Measurements from ENCODE around the gene BPIFB6. TPM values are rescaled to one million over a fixed set of nuclear protein-coding genes. Genes with fewer than 3 reads are reported as not detected.

The BPIFB6 gene
- total and polyA plus RNA-seq, 7 experiments from 2014 or later: not detected

GRCh38 chr20:33024609-33025317 lies 6.7 kb upstream of the BPIFB6 start:
- DNase-seq: no peak
- Mint-ChIP-seq H3K36me3 (no peaks in the 10 kb centered on the region), H3K9me3 (no peaks in the 10 kb centered on the region), H3K4me1 (peaks cover 0 to 8% (median 0%) of the 10 kb centered on the region in 7 donors), H3K27ac (no peak overlapping the region), H3K4me3 (no peak overlapping the region), H3K27me3 (no peaks in the 10 kb centered on the region)
- Histone ChIP-seq H3K4me1 (ENCODE audit: control insufficient read depth in 2 of 2, insufficient read depth in 2 of 2, low read length in 2 of 2) (no peaks in the 10 kb centered on the region), H3K4me3 (ENCODE audit: low read length) (no peak overlapping the region), H3K36me3 (ENCODE audit: control insufficient read depth in 2 of 3, insufficient read depth in 3 of 3, low read length in 3 of 3) (no peaks in the 10 kb centered on the region), H3K27ac (ENCODE audit: low read depth, low read length) (no peak overlapping the region), H3K9me3 (ENCODE audit: control insufficient read depth in 2 of 3, low read length in 3 of 3) (no peaks in the 10 kb centered on the region), H3K27me3 (ENCODE audit: control insufficient read depth in 2 of 2, insufficient read depth in 2 of 2, low read length in 2 of 2) (no peaks in the 10 kb centered on the region)
- intact Hi-C loops (cut with micrococcal nuclease): no loop called here
- POLR2A ChIA-PET: no interaction called here
- ATAC-seq: no peak
- CTCF ChIA-PET: no interaction called here

- H3K4me1 Mint-ChIP-seq: peaks cover 0 to 8% (median 0%) of the 10 kb centered on the region in 7 donors
- H3K36me3 ChIP-seq (ENCODE audit: control insufficient read depth in 2 of 3, insufficient read depth in 3 of 3, low read length in 3 of 3): no peaks in the 10 kb centered on the region
- DNase-seq (no peak), ATAC-seq (no peak)
- ChIA-PET POLR2A (no interaction called here), CTCF (no interaction called here)
- H3K27ac Mint-ChIP-seq: no peak overlapping the region
- no peaks in the 10 kb centered on the region for H3K9me3 Mint-ChIP-seq
- H3K27me3 Mint-ChIP-seq: no peaks in the 10 kb centered on the region
- H3K27ac ChIP-seq (ENCODE audit: low read depth, low read length): no peak overlapping the region
- H3K4me3 Mint-ChIP-seq: no peak overlapping the region
- H3K27me3 ChIP-seq (ENCODE audit: control insufficient read depth in 2 of 2, insufficient read depth in 2 of 2, low read length in 2 of 2): no peaks in the 10 kb centered on the region
- intact Hi-C loops (cut with micrococcal nuclease): no loop called here
- H3K4me1 ChIP-seq (ENCODE audit: control insufficient read depth in 2 of 2, insufficient read depth in 2 of 2, low read length in 2 of 2): no peaks in the 10 kb centered on the region
- no peaks in the 10 kb centered on the region for H3K36me3 Mint-ChIP-seq
- H3K9me3 ChIP-seq (ENCODE audit: control insufficient read depth in 2 of 3, low read length in 3 of 3): no peaks in the 10 kb centered on the region
- H3K4me3 ChIP-seq (ENCODE audit: low read length): no peak overlapping the region
Measured at GRCh38 chr20:33025318-33025876, 6.1 kb upstream of the BPIFB6 start.

GRCh38 chr20:33026072-33026778 lies 5.2 kb upstream of the BPIFB6 start:
- DNase-seq (no peak), ATAC-seq (no peak)
- Histone ChIP-seq H3K9me3 (ENCODE audit: control insufficient read depth in 2 of 3, low read length in 3 of 3) (no peaks in the 10 kb centered on the region), H3K27ac (ENCODE audit: low read depth, low read length) (no peak overlapping the region), H3K27me3 (ENCODE audit: control insufficient read depth in 2 of 2, insufficient read depth in 2 of 2, low read length in 2 of 2) (no peaks in the 10 kb centered on the region), H3K4me1 (ENCODE audit: control insufficient read depth in 2 of 2, insufficient read depth in 2 of 2, low read length in 2 of 2) (no peaks in the 10 kb centered on the region), H3K36me3 (ENCODE audit: control insufficient read depth in 2 of 3, insufficient read depth in 3 of 3, low read length in 3 of 3) (no peaks in the 10 kb centered on the region), H3K4me3 (ENCODE audit: low read length) (no peak overlapping the region)
- intact Hi-C loops (cut with micrococcal nuclease): no loop called here
- H3K27ac Mint-ChIP-seq: no peak overlapping the region
- H3K4me3 Mint-ChIP-seq: no peak overlapping the region
- POLR2A ChIA-PET: no interaction called here
- no peaks in the 10 kb centered on the region for H3K9me3 Mint-ChIP-seq
- H3K4me1 Mint-ChIP-seq: peaks cover 0 to 8% (median 0%) of the 10 kb centered on the region in 7 donors
- H3K36me3 Mint-ChIP-seq: no peaks in the 10 kb centered on the region
- CTCF ChIA-PET: no interaction called here
- no peaks in the 10 kb centered on the region for H3K27me3 Mint-ChIP-seq

- Histone ChIP-seq H3K4me1 (ENCODE audit: control insufficient read depth in 2 of 2, insufficient read depth in 2 of 2, low read length in 2 of 2) (no peaks in the 10 kb centered on the region), H3K27me3 (ENCODE audit: control insufficient read depth in 2 of 2, insufficient read depth in 2 of 2, low read length in 2 of 2) (no peaks in the 10 kb centered on the region), H3K4me3 (ENCODE audit: low read length) (no peak overlapping the region), H3K9me3 (ENCODE audit: control insufficient read depth in 2 of 3, low read length in 3 of 3) (no peaks in the 10 kb centered on the region), H3K36me3 (ENCODE audit: control insufficient read depth in 2 of 3, insufficient read depth in 3 of 3, low read length in 3 of 3) (no peaks in the 10 kb centered on the region), H3K27ac (ENCODE audit: low read depth, low read length) (no peak overlapping the region)
- no peak for ATAC-seq
- peaks cover 0 to 3% (median 0%) of the 10 kb centered on the region in 7 donors for H3K4me1 Mint-ChIP-seq
- ChIA-PET POLR2A (no interaction called here), CTCF (no interaction called here)
- no peaks in the 10 kb centered on the region for H3K9me3 Mint-ChIP-seq
- no peaks in the 10 kb centered on the region for H3K27me3 Mint-ChIP-seq
- no peaks in the 10 kb centered on the region for H3K36me3 Mint-ChIP-seq
- intact Hi-C loops (cut with micrococcal nuclease): no loop called here
- H3K27ac Mint-ChIP-seq: no peak overlapping the region
- DNase-seq: no peak
- H3K4me3 Mint-ChIP-seq: no peak overlapping the region
Measured at GRCh38 chr20:33026779-33027759, 4.4 kb upstream of the BPIFB6 start.

GRCh38 chr20:33027769-33028751 lies 3.4 kb upstream of the BPIFB6 start:
- Mint-ChIP-seq H3K4me1 (peaks cover 0 to 5% (median 0%) of the 10 kb centered on the region in 7 donors), H3K9me3 (peaks cover 0 to 9% (median 1%) of the 10 kb centered on the region in 11 donors), H3K27ac (peak overlapping the region in 1 of 9 donors; percentile 22), H3K36me3 (peaks cover 0 to 7% (median 1%) of the 10 kb centered on the region in 5 donors), H3K4me3 (no peak overlapping the region), H3K27me3 (no peaks in the 10 kb centered on the region)
- ChIA-PET POLR2A (no interaction called here), CTCF (no interaction called here)
- Histone ChIP-seq H3K27me3 (ENCODE audit: control insufficient read depth in 2 of 2, insufficient read depth in 2 of 2, low read length in 2 of 2) (no peaks in the 10 kb centered on the region), H3K4me1 (ENCODE audit: control insufficient read depth in 2 of 2, insufficient read depth in 2 of 2, low read length in 2 of 2) (no peaks in the 10 kb centered on the region), H3K9me3 (ENCODE audit: control insufficient read depth in 2 of 3, low read length in 3 of 3) (peaks cover 0 to 4% (median 0%) of the 10 kb centered on the region in 3 experiments), H3K36me3 (ENCODE audit: control insufficient read depth in 2 of 3, insufficient read depth in 3 of 3, low read length in 3 of 3) (no peaks in the 10 kb centered on the region), H3K4me3 (ENCODE audit: low read length) (no peak overlapping the region), H3K27ac (ENCODE audit: low read depth, low read length) (no peak overlapping the region)
- DNase-seq (no peak), ATAC-seq (no peak)
- intact Hi-C loops (cut with micrococcal nuclease): no loop called here

- peaks cover 0 to 17% (median 6%) of the 10 kb centered on the region in 11 donors for H3K9me3 Mint-ChIP-seq
- DNase-seq: no peak
- no peaks in the 10 kb centered on the region for H3K27me3 ChIP-seq (ENCODE audit: control insufficient read depth in 2 of 2, insufficient read depth in 2 of 2, low read length in 2 of 2)
- H3K36me3 ChIP-seq (ENCODE audit: control insufficient read depth in 2 of 3, insufficient read depth in 3 of 3, low read length in 3 of 3): no peaks in the 10 kb centered on the region
- no peak overlapping the region for H3K27ac ChIP-seq (ENCODE audit: low read depth, low read length)
- peaks cover 0 to 5% (median 0%) of the 10 kb centered on the region in 7 donors for H3K4me1 Mint-ChIP-seq
- intact Hi-C loops (cut with micrococcal nuclease): no loop called here
- ATAC-seq: no peak
- H3K27ac Mint-ChIP-seq: no peak overlapping the region
- no peak overlapping the region for H3K4me3 ChIP-seq (ENCODE audit: low read length)
- ChIA-PET CTCF (no interaction called here), POLR2A (no interaction called here)
- H3K4me3 Mint-ChIP-seq: no peak overlapping the region
- H3K27me3 Mint-ChIP-seq: no peaks in the 10 kb centered on the region
- no peaks in the 10 kb centered on the region for H3K4me1 ChIP-seq (ENCODE audit: control insufficient read depth in 2 of 2, insufficient read depth in 2 of 2, low read length in 2 of 2)
- H3K36me3 Mint-ChIP-seq: peaks cover 0 to 9% (median 3%) of the 10 kb centered on the region in 5 donors
- H3K9me3 ChIP-seq (ENCODE audit: control insufficient read depth in 2 of 3, low read length in 3 of 3): peaks cover 0 to 10% (median 0%) of the 10 kb centered on the region in 3 experiments
Measured at GRCh38 chr20:33028875-33029274, 2.6 kb upstream of the BPIFB6 start.

Data from naive thymus-derived CD4-positive, alpha-beta T cell (primary cell).